Endothelial cell of umbilical vein (primary cell): ENCODE measurements around the gene PLAA. TPM values are rescaled to one million over a fixed set of nuclear protein-coding genes. Genes with fewer than 3 reads are reported as not detected.

Source experiments
- polyA plus RNA-seq, 4 experiments: library from polyadenylated mRNA; depleted of rRNA in 3 of 4; stranded (reverse) in 3 of 4; unstranded in 1 of 4; fragments of >200 nt; gene quantifications; 2 replicates each; pipeline versions ENCODE4 v1.2.1 to v1.2.3, GENCODE V29; 2011 to 2012; ENCODE audit warnings: missing spikeins in 1 of 4
- small RNA-seq: library from RNA; depleted of rRNA; stranded (forward); fragments of <200 nt; gene quantifications from one replicate; pipeline ENCODE3, GENCODE V24; 2012; ENCODE audit warnings: low replicate concordance, low read depth; ENCODE audit not compliant: insufficient read depth, insufficient read length
- total RNA-seq: library from RNA; stranded (reverse); gene quantifications from 2 replicates; pipeline ENCODE4 v1.2.3, GENCODE V29; 2021

PLAA gene
- total and polyA plus RNA-seq, 2 donors (not counting 3 experiments of a cell fraction or from before 2014, with no cell fraction given): 15.6 to 36.9 TPM

Small RNA genes lying within 50 kb of the gene (small RNA-seq; reads per million reads assigned to genes)
- gene RN7SL100P: not detected

Other genes starting within 250 kb of the PLAA start
- gene CAAP1, start 54.4 kb downstream of the PLAA start, total RNA-seq: 16.1 and 18.6 TPM in 2 replicates
- 5.1 and 5.3 TPM in 2 replicates for gene CAAP1, start 54.4 kb downstream of the PLAA start, polyA plus RNA-seq
- 7.8 and 10.8 TPM in 2 replicates for gene IFT74, start 9.2 kb upstream of the PLAA start, total RNA-seq
- 2.8 and 3.4 TPM in 2 replicates for gene IFT74, start 9.2 kb upstream of the PLAA start, polyA plus RNA-seq
- gene LRRC19, start 58.4 kb upstream of the PLAA start, total RNA-seq: not detected in 2 replicates
- not detected in 2 replicates for gene LRRC19, start 58.4 kb upstream of the PLAA start, polyA plus RNA-seq
- 38.9 and 44.1 TPM in 2 replicates for gene TEK, start 162.0 kb upstream of the PLAA start, total RNA-seq
- 20.4 and 26.9 TPM in 2 replicates for gene TEK, start 162.0 kb upstream of the PLAA start, polyA plus RNA-seq